Osteoblast (primary cell): ENCODE results near the gene CPSF4L. TPM values are rescaled to one million over a fixed set of nuclear protein-coding genes. Genes with fewer than 3 reads are reported as not detected.

Experiments used
- DNase-seq: peaks from one replicate; pipeline ENCODE4 v3.0.0; 2011; ENCODE audit warnings: low spot score, mixed read lengths; ENCODE audit not compliant: insufficient read length; ENCODE audit errors: missing footprints
- H2AFZ ChIP-seq: 2 replicates; pipeline ENCODE4 v1.6.0; 2011; ENCODE audit warnings: mild to moderate bottlenecking, low read length
- H3K27ac ChIP-seq: 2 replicates; pipeline ENCODE4 v1.5.1; 2011; ENCODE audit warnings: mild to moderate bottlenecking, low read depth, low read length, moderate library complexity
- H3K27me3 ChIP-seq: 2 replicates; pipeline ENCODE4 v1.6.0; 2012; ENCODE audit warnings: mild to moderate bottlenecking, control low read depth, inconsistent platforms, low read length, moderate library complexity; ENCODE audit not compliant: insufficient read depth
- H3K36me3 ChIP-seq: 2 replicates; pipeline ENCODE4 v1.5.1; 2011; ENCODE audit warnings: mild to moderate bottlenecking, low read length, control low read depth, moderate library complexity; ENCODE audit not compliant: insufficient read depth
- H3K4me1 ChIP-seq: 2 replicates; pipeline ENCODE4 v1.5.1; 2011; ENCODE audit warnings: mild to moderate bottlenecking, low read length, control low read depth, moderate library complexity; ENCODE audit not compliant: insufficient read depth
- H3K4me2 ChIP-seq: 2 replicates; pipeline ENCODE4 v1.6.0; 2011; ENCODE audit warnings: mild to moderate bottlenecking, low read length; ENCODE audit not compliant: insufficient read depth
- H3K4me3 ChIP-seq: fragments of 200-600 bp; sonication (generic); 3 replicates; pipeline ENCODE4 v1.5.1; 2012; ENCODE audit warnings: mild to moderate bottlenecking, low read length, inconsistent platforms; ENCODE audit not compliant: insufficient read depth
- H3K79me2 ChIP-seq: 2 replicates; pipeline ENCODE4 v1.6.0; 2012; ENCODE audit warnings: mild to moderate bottlenecking, low read length, control low read depth, inconsistent platforms; ENCODE audit not compliant: insufficient read depth
- H3K9me3 ChIP-seq: 2 replicates; pipeline ENCODE4 v1.5.1; 2011; ENCODE audit warnings: low read depth, low read length, control low read depth
- H4K20me1 ChIP-seq: 2 replicates; pipeline ENCODE4 v1.6.0; 2012; ENCODE audit warnings: mild to moderate bottlenecking, low read length, control low read depth; ENCODE audit not compliant: insufficient read depth
- CTCF ChIP-seq: IDR thresholded peaks from 2 replicates; pipeline ENCODE4 v1.5.1; 2011; ENCODE audit warnings: mild to moderate bottlenecking, low read depth, low read length, moderate library complexity; ENCODE audit errors: extremely low read depth
- total RNA-seq: library from RNA; depleted of rRNA; stranded (reverse); fragments of >200 nt; gene quantifications from 2 replicates; pipeline ENCODE4 v1.2.3, GENCODE V29; 2012

CPSF4L gene
- total RNA-seq, 1 donor = not detected

GRCh38 chr17:73226556-73227172 is 35.0 kb downstream of the CPSF4L start:
- Histone ChIP-seq H3K4me1 (peaks cover 45% of the 10 kb centered on the region), H3K27me3 (no peaks in the 10 kb centered on the region), H3K4me3 (peak overlapping the region; percentile 24), H2AFZ (no peak overlapping the region), H3K79me2 (peaks cover 79% of the 10 kb centered on the region), H3K27ac (peak overlapping the region; percentile 32), H3K36me3 (peaks cover 6% of the 10 kb centered on the region), H3K4me2 (peak overlapping the region; percentile 65), H4K20me1 (peaks cover 33% of the 10 kb centered on the region), H3K9me3 (no peaks in the 10 kb centered on the region)
- DNase-seq = no peak
- no peak for TF ChIP-seq CTCF

- no peak for TF ChIP-seq CTCF
- no peaks in the 10 kb centered on the region for H3K27me3 ChIP-seq
- no peak overlapping the region for H2AFZ ChIP-seq
- H4K20me1 ChIP-seq = peaks cover 22% of the 10 kb centered on the region
- peaks cover 69% of the 10 kb centered on the region for H3K79me2 ChIP-seq
- peak overlapping the region; percentile 9 for H3K27ac ChIP-seq
- DNase-seq = no peak
- H3K9me3 ChIP-seq = no peaks in the 10 kb centered on the region
- H3K4me3 ChIP-seq = no peak overlapping the region
- H3K4me1 ChIP-seq = peaks cover 37% of the 10 kb centered on the region
- no peak overlapping the region for H3K4me2 ChIP-seq
- peaks cover 6% of the 10 kb centered on the region for H3K36me3 ChIP-seq
These were observed 36.9 kb downstream of the CPSF4L start for GRCh38 chr17:73224663-73225305.

GRCh38 chr17:73224237-73224636 is 37.4 kb downstream of the CPSF4L start:
- peaks cover 34% of the 10 kb centered on the region for H3K4me1 ChIP-seq
- H3K4me3 ChIP-seq = no peak overlapping the region
- no peak overlapping the region for H3K27ac ChIP-seq
- peaks cover 67% of the 10 kb centered on the region for H3K79me2 ChIP-seq
- no peaks in the 10 kb centered on the region for H3K27me3 ChIP-seq
- no peak for TF ChIP-seq CTCF
- no peaks in the 10 kb centered on the region for H3K9me3 ChIP-seq
- H4K20me1 ChIP-seq = peaks cover 19% of the 10 kb centered on the region
- DNase-seq = no peak
- peaks cover 6% of the 10 kb centered on the region for H3K36me3 ChIP-seq
- H2AFZ ChIP-seq = no peak overlapping the region
- H3K4me2 ChIP-seq = no peak overlapping the region

- H3K4me2 ChIP-seq = no peak overlapping the region
- no peaks in the 10 kb centered on the region for H3K9me3 ChIP-seq
- no peak overlapping the region for H3K4me3 ChIP-seq
- peaks cover 29% of the 10 kb centered on the region for H3K4me1 ChIP-seq
- H3K36me3 ChIP-seq = peaks cover 6% of the 10 kb centered on the region
- H4K20me1 ChIP-seq = peaks cover 14% of the 10 kb centered on the region
- H3K27ac ChIP-seq = no peak overlapping the region
- no peak for DNase-seq
- H3K79me2 ChIP-seq = peaks cover 67% of the 10 kb centered on the region
- no peak for TF ChIP-seq CTCF
- H2AFZ ChIP-seq = no peak overlapping the region
- H3K27me3 ChIP-seq = no peaks in the 10 kb centered on the region
These were observed 38.0 kb downstream of the CPSF4L start for GRCh38 chr17:73223626-73224230.
